NCI-H146 treated with DMSO at 0.1 percent for 48 hours (cell line): Measurements from ENCODE around the gene DLGAP3.

Source experiments
- DNase-seq: peaks from one replicate; lab custom pipeline; 2025; ENCODE audit not compliant: unreplicated experiment; lab: John Stamatoyannopoulos, UW

The DLGAP3 gene

DNA sequence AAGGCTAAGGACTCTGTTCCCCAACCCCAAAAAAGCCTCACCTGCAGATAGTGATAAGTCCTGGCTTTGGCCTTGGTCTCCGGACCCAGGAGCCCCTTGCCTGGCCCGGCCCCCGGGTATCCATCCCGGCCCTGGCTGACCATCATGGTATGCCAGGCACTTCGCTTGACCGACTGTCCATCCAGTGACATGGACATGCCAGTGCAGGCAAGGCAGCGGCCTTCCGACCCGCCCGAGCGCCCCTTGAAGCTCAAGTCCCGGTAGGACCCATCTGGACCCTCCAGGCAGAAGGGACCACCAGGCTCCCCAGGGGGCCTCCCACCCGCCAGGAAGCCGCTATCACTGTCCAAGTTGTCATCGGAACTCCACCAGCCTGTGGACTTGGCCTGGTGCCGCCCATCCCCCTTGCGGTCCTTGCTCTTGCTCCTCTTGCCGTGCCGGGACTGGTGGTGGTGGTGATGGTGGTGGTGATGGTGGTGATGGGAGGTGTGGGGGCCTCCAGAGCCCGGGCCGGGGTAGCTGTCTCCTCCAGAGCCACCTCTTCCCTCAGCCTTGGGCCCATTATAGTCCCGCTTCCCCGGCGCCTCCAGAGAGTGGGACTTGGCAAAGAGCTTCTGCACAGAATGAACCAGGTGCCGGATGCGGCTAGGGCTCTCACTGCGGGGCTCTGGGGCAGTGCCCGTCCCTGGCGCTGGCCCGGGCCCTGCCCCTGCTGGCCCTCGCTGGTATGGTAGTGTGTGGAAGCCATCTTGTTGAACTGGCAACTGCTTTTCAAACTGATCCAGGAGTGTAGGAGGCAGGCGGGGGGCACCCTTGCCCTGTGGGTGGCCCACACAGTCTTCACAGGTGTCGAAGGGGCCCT, 25.0 kb downstream of the DLGAP3 start:
- no peak for DNase-seq

GRCh38 chr1:34901919-34902318, 27.5 kb downstream of the DLGAP3 start:
- no peak for DNase-seq

DNA sequence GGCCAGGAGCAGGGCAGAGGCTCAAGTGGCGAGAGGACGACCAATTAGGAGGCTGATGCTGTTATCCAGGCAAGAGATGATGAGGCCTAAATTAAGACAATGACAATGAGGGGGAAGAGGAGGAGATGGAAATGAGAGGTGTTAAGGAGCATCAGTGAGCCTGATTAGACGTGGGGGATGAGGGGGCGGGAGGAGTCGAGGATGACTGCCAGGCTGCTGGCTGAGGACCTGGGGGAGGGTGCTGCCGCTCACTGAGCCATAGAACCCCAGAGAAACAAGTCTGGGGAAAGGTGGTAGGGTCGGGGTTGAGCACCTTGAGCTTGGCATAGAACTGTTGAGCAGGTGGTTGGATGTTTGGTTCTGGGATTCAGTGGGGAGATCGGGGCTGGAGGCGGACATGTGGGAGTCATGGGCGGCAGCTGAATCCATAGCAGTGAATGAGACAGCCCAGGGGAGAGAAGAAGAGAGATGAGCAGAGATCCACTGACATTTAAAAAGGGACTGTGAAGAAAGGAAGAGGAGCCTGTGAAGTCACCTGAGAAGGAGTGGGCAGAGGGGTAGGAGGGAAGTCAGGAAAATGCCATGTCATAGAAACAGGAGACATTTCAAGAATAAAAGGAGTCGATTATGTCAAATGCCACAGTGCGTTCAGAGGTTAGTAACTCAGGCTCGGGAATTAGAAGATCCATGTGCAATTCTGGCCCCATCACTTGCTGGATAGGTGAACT, 28.5 kb downstream of the DLGAP3 start:
- no peak for DNase-seq

DNA sequence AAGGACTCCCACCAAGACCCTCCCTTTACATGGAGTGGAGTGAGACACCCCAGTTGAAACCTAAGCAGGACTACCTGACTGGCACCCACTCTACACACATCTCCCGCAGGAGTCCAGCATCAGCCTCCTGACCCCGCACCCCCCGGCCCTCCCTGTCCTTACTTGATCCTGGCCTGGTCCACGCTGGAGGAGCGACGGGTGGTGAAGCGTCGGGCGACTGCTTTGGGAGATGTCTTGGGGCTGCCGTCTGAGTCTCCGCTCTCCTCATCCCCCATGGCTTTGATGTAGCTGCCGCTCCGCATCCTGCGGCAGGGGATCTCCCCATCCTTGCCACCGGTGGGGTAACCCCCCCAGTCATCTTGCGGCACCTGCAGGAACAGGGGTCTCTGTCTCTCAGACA, 29.5 kb downstream of the DLGAP3 start:
- no peak for DNase-seq

DNA sequence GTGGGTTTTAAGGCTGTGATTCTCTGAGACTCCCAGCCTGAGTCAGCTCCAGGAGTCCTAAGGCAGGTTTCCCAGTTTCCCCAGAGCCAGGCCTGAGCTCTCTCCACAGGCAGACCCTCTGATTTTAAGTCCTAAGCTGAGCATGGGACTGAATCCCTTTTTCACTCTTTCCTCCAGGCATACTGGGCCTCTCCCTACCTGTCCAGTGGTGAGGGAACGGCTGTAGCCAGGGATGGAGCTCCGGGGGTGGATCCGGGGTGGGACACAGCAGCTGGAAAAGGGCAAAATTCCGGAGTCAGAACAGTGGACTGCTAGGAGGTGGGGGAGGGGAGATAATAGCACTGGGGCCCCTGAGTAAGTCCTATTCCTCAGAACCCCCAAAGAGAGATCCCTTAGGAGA, 30.0 kb downstream of the DLGAP3 start:
- no peak for DNase-seq

DNA sequence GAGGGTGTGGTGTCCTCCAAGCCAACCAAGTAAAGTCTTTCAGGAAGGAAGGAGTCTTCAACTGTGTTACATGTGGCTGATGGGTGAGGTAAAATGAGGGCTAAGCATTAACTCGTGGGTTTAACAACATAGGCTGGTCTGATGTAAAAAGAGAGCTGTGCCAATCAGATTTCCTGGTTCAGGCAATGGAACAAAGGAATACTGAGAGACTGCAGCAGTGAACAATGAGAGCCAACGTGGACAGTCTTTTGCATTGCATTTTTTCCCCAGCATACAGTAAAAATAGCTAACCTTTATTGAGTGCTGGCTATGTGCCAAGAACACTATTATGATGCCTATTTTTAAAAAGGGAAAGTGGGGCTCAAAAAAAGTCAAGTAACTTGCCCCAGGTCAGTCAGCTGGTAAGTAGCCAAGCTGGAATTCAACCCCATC, 31.1 kb downstream of the DLGAP3 start:
- no peak for DNase-seq

GRCh38 chr1:34896612-34897011, 32.8 kb downstream of the DLGAP3 start:
- no peak for DNase-seq

GRCh38 chr1:34889705-34890104, 39.7 kb downstream of the DLGAP3 start:
- no peak for DNase-seq

DNA sequence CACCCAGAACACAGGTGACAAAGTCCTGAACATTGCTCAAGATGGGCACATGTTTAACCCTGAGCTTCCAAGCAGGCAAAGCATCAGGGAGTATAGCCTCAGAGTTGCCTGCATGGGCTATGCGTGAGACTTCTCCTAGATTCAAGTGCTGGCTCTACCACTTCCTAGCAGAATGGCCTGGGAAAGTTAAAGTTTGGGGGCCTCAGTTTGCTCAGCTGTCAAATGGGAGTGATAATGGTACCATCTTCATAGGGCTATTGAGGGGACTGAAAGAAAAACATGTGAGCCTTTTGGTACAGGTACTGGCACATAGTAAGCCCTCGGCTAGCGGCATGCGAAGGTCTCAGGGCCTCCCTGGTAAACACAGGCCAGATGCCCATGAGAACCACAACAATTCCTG, 41.9 kb downstream of the DLGAP3 start:
- DNase-seq = no peak

DNA sequence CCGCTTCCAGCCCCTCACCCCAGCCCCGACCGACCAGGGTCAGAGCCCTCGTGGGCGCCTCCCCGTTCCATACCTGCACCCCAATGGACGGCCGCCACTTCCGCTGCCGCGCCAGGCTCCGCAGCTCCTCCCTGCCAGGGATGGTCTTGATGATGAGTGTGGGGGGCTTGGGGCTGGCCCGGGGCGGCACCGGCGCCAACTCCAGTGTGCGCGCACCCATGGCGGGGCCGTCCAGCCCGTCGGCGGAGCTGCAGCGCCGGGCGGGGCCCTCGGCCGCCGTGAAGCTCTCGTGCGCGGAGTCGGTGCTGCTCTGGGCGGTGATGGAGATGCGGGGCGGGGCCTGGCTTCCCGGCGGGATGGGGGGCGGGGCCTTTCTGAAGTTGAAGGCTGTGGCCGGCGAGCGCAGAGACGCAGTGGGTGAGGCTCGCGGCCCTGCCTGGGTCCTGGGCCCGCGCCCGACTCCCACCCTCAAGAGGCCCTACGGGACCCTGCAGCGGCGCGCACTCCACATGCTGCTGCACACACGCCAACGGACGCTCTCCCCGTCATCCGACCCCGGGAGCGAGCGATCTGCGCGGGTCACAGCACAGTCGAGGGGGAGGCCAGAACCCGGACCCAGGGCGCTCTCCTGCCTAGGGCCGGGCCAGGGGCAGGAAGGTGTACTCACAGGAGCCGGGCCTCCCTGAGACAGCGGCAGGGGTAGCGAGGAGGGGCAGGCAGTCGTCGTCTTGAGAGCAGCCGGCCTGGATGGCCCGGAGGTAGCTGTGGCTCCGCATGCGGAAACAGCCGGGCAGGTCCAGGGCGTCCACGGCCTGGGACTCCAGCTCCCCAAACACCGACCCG, 43.8 kb downstream of the DLGAP3 start:
- no peak for DNase-seq

- DNase-seq = no peak
Measured at GRCh38 chr1:34884961-34885360, 44.5 kb downstream of the DLGAP3 start.

GRCh38 chr1:34884536-34884935, 44.9 kb downstream of the DLGAP3 start:
- no peak for DNase-seq

GRCh38 chr1:34879230-34879629, 50.2 kb downstream of the DLGAP3 start:
- DNase-seq = no peak

DNA sequence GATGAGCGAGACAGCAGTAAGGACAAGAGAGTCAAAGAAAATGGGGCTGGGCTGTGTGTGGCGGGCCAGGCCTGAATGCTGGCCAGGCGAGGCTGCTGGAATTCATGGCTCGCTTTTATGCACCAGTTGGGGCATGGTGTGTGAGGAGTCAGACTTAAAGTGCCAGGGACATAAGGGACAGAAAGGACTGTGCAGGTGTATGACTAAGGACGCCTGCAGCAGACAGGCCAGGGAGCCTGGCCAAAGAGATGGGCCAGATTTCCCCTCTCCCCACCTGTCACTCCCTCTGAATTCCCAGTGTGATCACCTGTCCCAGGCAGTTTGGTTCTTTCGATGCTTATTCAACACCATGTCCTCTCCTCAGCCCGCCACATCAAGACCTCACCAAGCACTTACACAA, 53.0 kb downstream of the DLGAP3 start:
- no peak for DNase-seq

DNA sequence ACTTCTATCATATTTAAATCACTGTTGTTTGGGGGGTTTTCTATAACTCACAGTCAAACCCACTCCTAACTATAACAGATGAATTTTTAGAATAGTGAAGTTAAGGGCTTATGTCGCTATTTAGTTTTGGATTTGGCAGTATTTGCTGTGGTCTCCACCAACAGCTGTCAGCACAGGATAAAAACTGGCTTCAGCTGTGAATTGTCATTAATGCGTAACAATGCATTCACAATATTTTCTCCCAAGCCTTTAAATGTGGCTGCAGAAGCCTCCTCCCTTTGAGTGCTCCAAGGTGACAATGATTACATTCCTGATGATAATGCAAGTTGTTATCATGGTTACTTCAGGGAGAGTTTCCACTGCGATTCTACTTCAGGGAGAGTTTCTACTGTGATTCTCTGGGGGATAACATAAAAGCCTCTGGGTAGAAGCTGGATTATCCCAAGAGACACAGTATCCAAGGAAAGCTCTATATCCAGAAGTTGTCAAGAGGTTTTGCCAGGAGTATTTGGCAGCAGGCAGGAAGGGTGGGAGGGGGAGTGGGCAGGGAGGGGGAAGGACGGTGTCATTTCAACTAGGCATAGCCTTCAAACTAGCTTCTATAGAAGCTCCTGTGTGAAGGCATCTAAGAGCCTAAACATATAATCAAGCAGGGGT, 55.0 kb downstream of the DLGAP3 start:
- DNase-seq = no peak

DNA sequence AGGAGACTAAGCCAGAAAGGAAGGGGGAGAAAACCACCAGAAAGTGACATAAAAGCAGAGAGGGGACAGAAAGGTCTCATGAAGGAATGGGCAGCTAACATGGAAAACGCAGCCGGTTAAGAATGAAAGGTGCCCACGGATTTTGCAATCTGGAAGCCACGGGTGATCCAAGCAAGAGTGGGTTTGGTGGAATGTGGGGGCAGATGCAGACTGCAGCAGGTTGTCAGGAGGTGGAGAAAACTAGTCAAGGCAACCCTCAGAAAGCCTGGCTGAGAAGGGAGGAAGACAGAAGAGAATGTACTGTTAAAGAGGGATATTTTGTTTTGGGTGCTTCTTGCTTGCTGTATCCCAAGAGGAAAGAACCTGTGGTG, 57.3 kb downstream of the DLGAP3 start:
- no peak for DNase-seq

- no peak for DNase-seq
Measured at GRCh38 chr1:34871443-34872132, 57.9 kb downstream of the DLGAP3 start.

- no peak for DNase-seq
Measured at GRCh38 chr1:34870395-34870794, 59.1 kb downstream of the DLGAP3 start.

GRCh38 chr1:34869760-34870159, 59.7 kb downstream of the DLGAP3 start:
- DNase-seq = no peak

- DNase-seq = no peak
Measured at GRCh38 chr1:34868230-34869049, 61.0 kb downstream of the DLGAP3 start.
